Sigmoid colon (tissue), 7 donors: ENCODE measurements around the gene LIPF. TPM values are rescaled to one million over a fixed set of nuclear protein-coding genes. Genes with fewer than 3 reads are reported as not detected.
"Not testable (repeated sequence)": the region's sequence is repeated elsewhere in the genome, so short reads cannot be mapped to it uniquely, and the experiment has no call there.

Experiments
- DNase-seq: peaks from one replicate; pipeline ENCODE4 v3.0.0-alpha.2; 2019
- H3K27ac ChIP-seq, 4 donors: fragments of 200-600 bp; sonication (generic); one replicate each; pipeline ENCODE4 v1.5.1; 2016 to 2019; ENCODE audit warnings: mild to moderate bottlenecking in 1 of 4
- H3K27me3 ChIP-seq, 3 donors: fragments of 200-600 bp; sonication (generic); one replicate each; pipeline ENCODE4 v1.5.1; 2019; ENCODE audit warnings: mild to moderate bottlenecking in 1 of 3
- H3K36me3 ChIP-seq, 4 donors: fragments of 200-600 bp; sonication (generic); one replicate each; pipeline ENCODE4 v1.5.1; 2016 to 2019
- H3K4me1 ChIP-seq, 4 donors: fragments of 200-600 bp; sonication (generic); one replicate each; pipeline ENCODE4 v1.5.1; 2017 to 2019
- H3K4me3 ChIP-seq, 4 donors: fragments of 200-600 bp; sonication (generic); one replicate each; pipeline ENCODE4 v1.5.1; 2017 to 2019; ENCODE audit warnings: mild to moderate bottlenecking in 2 of 4, moderate library complexity in 1 of 4
- H3K9me3 ChIP-seq, 4 donors: fragments of 200-600 bp in 3 of 4; sonication (generic) in 3 of 4; one replicate each; pipeline versions ENCODE4 v1.5.1 to v1.6.1; 2013 to 2019
- EP300 ChIP-seq, 4 donors: sonication (generic); formaldehyde crosslinking; IDR thresholded peaks; one replicate each; pipeline ENCODE4 v1.6.1; 2017; ENCODE audit warnings: antibody characterized with exemption in 4 of 4
- POLR2A ChIP-seq, 2 donors: fragments of 450-650 bp; IDR thresholded peaks; one replicate each; pipeline ENCODE4 v1.6.1; 2016; ENCODE audit warnings: antibody characterized with exemption in 2 of 2, mild to moderate bottlenecking in 2 of 2, moderate library complexity in 2 of 2
- POLR2AphosphoS5 ChIP-seq, 4 donors: sonication (generic); formaldehyde crosslinking; IDR thresholded peaks; one replicate each; pipeline ENCODE4 v1.6.1; 2017; ENCODE audit warnings: antibody characterized with exemption in 4 of 4
- WGBS, 2 donors: extraction: QIAGEN DNeasy Blood & Tissue Kit; methylation state at CpG; one replicate each; pipeline ENCODE4 v1.1.7; 2013; 5-methylcytosine and 5-hydroxymethylcytosine counted together
- intact Hi-C: fragments of 100-400 bp; cut with DNase I; formaldehyde crosslinking; loops from one replicate; pipeline ENCODE4 v1.15.1; 2023
- polyA plus RNA-seq, 3 donors: library from polyadenylated mRNA; stranded (reverse); fragments of 200-250 nt; gene quantifications; one replicate each; pipeline ENCODE4 v1.2.3, GENCODE V29; 2013
- total RNA-seq, 4 donors: library from RNA; depleted of rRNA; stranded (reverse); fragments of >200 nt; gene quantifications; one replicate each; pipeline ENCODE4 v1.1.0, GENCODE V29; 2016
- TF ChIP-seq, protein P1 (sequence below), 4 experiments: fragments of 450-650 bp in 3 of 4; fragments of 200-600 bp in 1 of 4; IDR thresholded peaks; one replicate each; pipeline ENCODE4 v1.5.1; 2016 to 2019; ENCODE audit warnings: antibody characterized with exemption in 4 of 4, mild to moderate bottlenecking in 3 of 4, moderate library complexity in 2 of 4
- donor health status: healthy with polysubstance abuse.
- donor health status: Bipolar disorder and iron deficiency.
- donor health status: healthy.

LIPF gene
- total and polyA plus RNA-seq, 7 donors = 0.36 to 9.6 (median 4.6) TPM; not detected in 4

DNA sequence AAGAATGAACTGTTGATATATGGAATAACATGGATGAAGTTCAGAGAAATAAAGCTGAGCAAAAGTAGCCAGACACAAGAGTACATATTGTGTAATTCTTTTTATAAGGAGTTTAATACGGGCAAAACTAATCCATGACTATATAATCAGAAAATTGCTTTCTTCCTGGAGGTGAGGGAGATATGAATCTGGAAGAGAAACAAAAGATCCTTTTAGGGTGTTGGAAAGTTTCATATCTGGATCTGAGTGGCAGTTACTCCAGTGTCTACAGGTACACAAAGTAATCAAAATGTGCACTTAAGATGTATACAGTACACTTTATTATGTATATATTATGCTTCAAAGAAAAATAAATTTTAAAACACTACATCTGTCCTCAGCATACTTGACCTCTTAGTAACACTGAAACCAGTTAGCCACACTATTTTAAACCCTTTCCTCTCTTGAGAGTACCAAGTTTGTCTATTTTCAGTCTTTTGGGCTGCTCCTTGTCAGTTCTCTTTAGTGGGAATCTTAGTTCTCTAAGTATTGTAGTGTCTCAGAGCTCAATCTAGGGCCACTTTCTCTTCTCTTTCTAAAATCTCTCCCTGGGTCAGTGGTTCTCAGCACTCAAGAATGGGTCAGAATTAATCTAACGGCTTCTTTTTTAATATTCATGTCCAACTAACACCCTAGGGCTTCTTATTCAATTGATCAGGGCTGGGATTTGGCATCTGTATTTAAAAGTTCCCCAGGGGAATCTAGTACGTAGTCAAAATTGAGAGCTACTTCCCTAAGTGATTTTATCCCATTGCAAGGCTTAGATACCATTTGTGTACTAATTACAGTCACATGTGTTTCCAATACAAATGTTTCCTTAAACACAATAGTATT lies 4.3 kb upstream of the LIPF start:
- no peaks in the 10 kb centered on the region for H3K4me1 ChIP-seq
- H3K27me3 ChIP-seq = no peaks in the 10 kb centered on the region
- intact Hi-C loops = no loop called here
- WGBS, 2 donors = 58 to 72% methylated on average over 3 of the region's 3 CpGs
- H3K4me3 ChIP-seq = no peak overlapping the region
- H3K9me3 ChIP-seq = no peaks in the 10 kb centered on the region
- no peak for DNase-seq
- TF ChIP-seq POLR2A (IDR thresholded peaks at IDR 0.05) = no peak
- no peak for TF ChIP-seq EP300 (IDR thresholded peaks at IDR 0.05)
- TF ChIP-seq, protein P1, sequence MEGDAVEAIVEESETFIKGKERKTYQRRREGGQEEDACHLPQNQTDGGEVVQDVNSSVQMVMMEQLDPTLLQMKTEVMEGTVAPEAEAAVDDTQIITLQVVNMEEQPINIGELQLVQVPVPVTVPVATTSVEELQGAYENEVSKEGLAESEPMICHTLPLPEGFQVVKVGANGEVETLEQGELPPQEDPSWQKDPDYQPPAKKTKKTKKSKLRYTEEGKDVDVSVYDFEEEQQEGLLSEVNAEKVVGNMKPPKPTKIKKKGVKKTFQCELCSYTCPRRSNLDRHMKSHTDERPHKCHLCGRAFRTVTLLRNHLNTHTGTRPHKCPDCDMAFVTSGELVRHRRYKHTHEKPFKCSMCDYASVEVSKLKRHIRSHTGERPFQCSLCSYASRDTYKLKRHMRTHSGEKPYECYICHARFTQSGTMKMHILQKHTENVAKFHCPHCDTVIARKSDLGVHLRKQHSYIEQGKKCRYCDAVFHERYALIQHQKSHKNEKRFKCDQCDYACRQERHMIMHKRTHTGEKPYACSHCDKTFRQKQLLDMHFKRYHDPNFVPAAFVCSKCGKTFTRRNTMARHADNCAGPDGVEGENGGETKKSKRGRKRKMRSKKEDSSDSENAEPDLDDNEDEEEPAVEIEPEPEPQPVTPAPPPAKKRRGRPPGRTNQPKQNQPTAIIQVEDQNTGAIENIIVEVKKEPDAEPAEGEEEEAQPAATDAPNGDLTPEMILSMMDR (IDR thresholded peaks at IDR 0.05) = no peak
- TF ChIP-seq POLR2AphosphoS5 (IDR thresholded peaks at IDR 0.05) = no peak
- H3K36me3 ChIP-seq = no peaks in the 10 kb centered on the region
- H3K27ac ChIP-seq = no peak overlapping the region

DNA sequence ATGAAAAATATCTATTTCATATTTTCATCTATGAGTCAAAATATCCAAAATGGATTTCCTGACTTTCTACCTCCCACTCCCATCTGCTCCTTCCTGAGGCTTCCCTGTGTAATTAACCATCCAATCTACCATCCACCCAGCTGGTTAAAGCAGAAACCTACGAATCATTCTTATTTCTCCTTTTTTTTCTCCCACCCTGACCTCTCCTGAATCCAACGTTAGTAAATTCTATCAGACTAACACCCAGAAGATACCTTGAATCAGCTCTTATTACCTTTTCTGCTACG lies 3.7 kb upstream of the LIPF start:
- Histone ChIP-seq H3K4me3 (no peak overlapping the region), H3K36me3 (no peaks in the 10 kb centered on the region), H3K9me3 (no peaks in the 10 kb centered on the region), H3K27me3 (no peaks in the 10 kb centered on the region), H3K27ac (no peak overlapping the region), H3K4me1 (no peaks in the 10 kb centered on the region)
- no peak for DNase-seq
- no peak for TF ChIP-seq POLR2AphosphoS5 (IDR thresholded peaks at IDR 0.05)
- no peak for TF ChIP-seq EP300 (IDR thresholded peaks at IDR 0.05)
- TF ChIP-seq, protein P1 (IDR thresholded peaks at IDR 0.05) = no peak
- TF ChIP-seq POLR2A (IDR thresholded peaks at IDR 0.05) = no peak
- whole genome bisulfite sequencing, 2 donors = 47 to 53% methylated on average over 3 of the region's 3 CpGs
- intact Hi-C loops = no loop called here

DNA sequence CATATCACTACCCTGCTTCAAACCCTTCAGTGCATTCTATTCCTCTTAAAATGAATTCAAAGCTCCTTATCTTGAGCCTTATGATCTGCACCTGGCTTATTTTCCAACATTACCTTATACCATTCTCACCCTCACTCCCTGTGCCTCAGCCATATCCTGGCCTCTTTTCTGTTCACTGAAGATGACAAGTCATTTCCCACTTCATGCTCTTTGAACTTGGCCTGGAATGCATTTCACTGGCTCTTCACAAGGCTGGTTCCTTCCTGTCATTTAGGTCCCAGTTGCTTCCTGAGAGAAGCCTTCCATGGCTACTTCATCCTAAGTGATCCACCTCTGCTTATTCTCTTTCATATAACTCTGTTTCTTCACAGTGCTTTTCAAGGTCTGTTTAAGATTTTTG lies 3.2 kb upstream of the LIPF start:
- H3K27me3 ChIP-seq = no peaks in the 10 kb centered on the region
- H3K4me3 ChIP-seq = no peak overlapping the region
- H3K4me1 ChIP-seq = no peaks in the 10 kb centered on the region
- DNase-seq = no peak
- TF ChIP-seq, protein P1 (IDR thresholded peaks at IDR 0.05) = no peak
- TF ChIP-seq EP300 (IDR thresholded peaks at IDR 0.05) (no peak), POLR2AphosphoS5 (IDR thresholded peaks at IDR 0.05) (no peak), POLR2A (IDR thresholded peaks at IDR 0.05) (no peak)
- no peak overlapping the region for H3K27ac ChIP-seq
- H3K9me3 ChIP-seq = no peaks in the 10 kb centered on the region
- intact Hi-C loops = no loop called here
- no peaks in the 10 kb centered on the region for H3K36me3 ChIP-seq

DNA sequence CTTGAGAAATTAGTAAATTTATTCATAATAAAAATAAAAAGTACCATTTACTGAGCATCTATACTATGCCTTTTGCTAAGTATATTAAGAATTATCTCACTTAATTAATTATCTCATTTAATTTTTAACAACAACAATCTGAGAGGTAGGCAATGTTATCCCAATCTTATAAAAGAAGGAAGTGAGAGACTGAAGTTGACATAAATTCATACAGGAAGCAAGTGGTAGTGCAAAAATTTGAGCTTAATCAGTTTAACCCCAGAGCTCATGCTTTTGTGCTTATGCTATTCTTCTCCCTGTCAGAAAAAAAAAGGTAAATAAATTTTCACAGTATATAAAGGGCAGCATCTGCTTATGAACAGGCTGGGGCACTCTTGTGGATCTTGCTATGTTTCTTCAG lies 2.7 kb upstream of the LIPF start:
- Histone ChIP-seq H3K9me3 (no peaks in the 10 kb centered on the region), H3K27ac (no peak overlapping the region), H3K27me3 (no peaks in the 10 kb centered on the region), H3K4me1 (no peaks in the 10 kb centered on the region), H3K4me3 (no peak overlapping the region), H3K36me3 (no peaks in the 10 kb centered on the region)
- TF ChIP-seq EP300 (IDR thresholded peaks at IDR 0.05) = no peak
- TF ChIP-seq, protein P1 (IDR thresholded peaks at IDR 0.05) = no peak
- TF ChIP-seq POLR2A (IDR thresholded peaks at IDR 0.05) = no peak
- TF ChIP-seq POLR2AphosphoS5 (IDR thresholded peaks at IDR 0.05) = no peak
- no peak for DNase-seq
- intact Hi-C loops = no loop called here

DNA sequence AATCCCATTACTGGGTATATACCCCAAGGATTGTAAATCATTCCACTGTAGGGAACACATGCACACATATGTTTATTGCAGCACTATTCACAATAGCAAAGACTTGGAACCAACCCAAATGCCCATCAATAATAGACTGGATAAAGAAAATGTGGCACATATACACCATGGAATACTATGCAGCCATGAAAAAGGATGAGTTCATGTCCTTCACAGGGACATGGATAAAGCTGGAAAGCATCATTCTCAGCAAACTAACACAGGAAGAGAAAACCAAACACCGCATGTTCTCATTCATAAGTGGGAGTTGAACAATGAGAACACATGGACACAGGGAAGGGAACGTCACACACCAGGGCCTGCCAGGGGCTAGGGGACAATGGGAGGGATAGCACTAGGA lies 1.1 kb upstream of the LIPF start:
- H3K27ac ChIP-seq, H3K4me1 ChIP-seq, DNase-seq, H3K4me3 ChIP-seq, H3K36me3 ChIP-seq, H3K9me3 ChIP-seq, H3K27me3 ChIP-seq, intact Hi-C loops: not testable (repeated sequence)
- WGBS, 2 donors = 95 to 96% methylated on average over 2 of the region's 2 CpGs
